PC-9 (cell line): Measurements from ENCODE around the gene PDE7B. TPM values are rescaled to one million over a fixed set of nuclear protein-coding genes. Genes with fewer than 3 reads are reported as not detected.

ENCODE experiments used
- BruUV-seq: library from RNA; stranded (reverse); fragments of 400-500 nt; replicated peaks from 2 replicates; lab custom pipeline; 2021; lab: Mats Ljungman, UMichigan
- CTCF ChIA-PET: fragments of 300-600 bp; sonication (Branson Sonifier 250); formaldehyde crosslinking; loops from one replicate; lab custom pipeline; 2022; ENCODE audit warnings: antibody characterized with exemption; lab: Charles Lee
- POLR2A ChIA-PET: fragments of 300-600 bp; sonication (Branson Sonifier 250); formaldehyde crosslinking; loops from one replicate; lab custom pipeline; 2022; ENCODE audit warnings: antibody characterized with exemption; ENCODE audit not compliant: unreplicated experiment; lab: Charles Lee
- DNase-seq, 2 experiments: peaks; one replicate each; pipeline versions ENCODE4 v3.0.0 to v3.0.0-alpha.2; 2015 to 2022; ENCODE audit warnings: mixed read lengths in 1 of 2
- H2AFZ ChIP-seq: fragments of 200-600 bp; sonication (generic); 2 replicates; pipeline ENCODE4 v1.8.1; 2017; ENCODE audit warnings: antibody characterized with exemption
- H3F3A ChIP-seq: fragments of 200-600 bp; sonication (generic); 2 replicates; pipeline ENCODE4 v1.8.1; 2017; ENCODE audit warnings: antibody characterized with exemption, mild to moderate bottlenecking, low read depth; ENCODE audit not compliant: insufficient read depth
- H3K27ac ChIP-seq: fragments of 200-600 bp; sonication (generic); 2 replicates; pipeline ENCODE4 v1.6.1; 2016; ENCODE audit warnings: mixed run types
- H3K27me3 ChIP-seq: fragments of 200-600 bp; sonication (generic); 2 replicates; pipeline ENCODE4 v1.6.1; 2016; ENCODE audit warnings: low read depth, mixed run types; ENCODE audit not compliant: insufficient read depth
- H3K36me3 ChIP-seq: fragments of 200-600 bp; sonication (generic); 2 replicates; pipeline ENCODE4 v1.6.1; 2016; ENCODE audit warnings: low read depth, mixed run types
- H3K4me1 ChIP-seq: fragments of 200-600 bp; sonication (generic); replicated peaks from 2 replicates; pipeline ENCODE4 v1.6.1; 2016; ENCODE audit warnings: mixed run types; ENCODE audit not compliant: insufficient read depth
- H3K4me2 ChIP-seq: fragments of 200-600 bp; sonication (generic); 2 replicates; pipeline ENCODE4 v1.6.1; 2017; ENCODE audit warnings: mixed run types
- H3K4me3 ChIP-seq: fragments of 200-600 bp; sonication (generic); 2 replicates; pipeline ENCODE4 v1.6.1; 2016; ENCODE audit warnings: mixed run types
- H3K79me2 ChIP-seq: fragments of 200-600 bp; sonication (generic); 2 replicates; pipeline ENCODE4 v1.6.1; 2017; ENCODE audit warnings: low read depth, mixed run types
- H3K9me2 ChIP-seq: fragments of 200-600 bp; sonication (generic); 2 replicates; pipeline ENCODE4 v1.8.1; 2017; ENCODE audit warnings: mild to moderate bottlenecking; ENCODE audit not compliant: insufficient read depth
- H3K9me3 ChIP-seq: fragments of 200-600 bp; sonication (generic); 2 replicates; pipeline ENCODE4 v1.8.1; 2016; ENCODE audit warnings: low read depth; ENCODE audit not compliant: insufficient read depth
- H4K20me1 ChIP-seq: fragments of 200-600 bp; sonication (generic); 2 replicates; pipeline ENCODE4 v1.8.1; 2017; ENCODE audit not compliant: insufficient read depth
- EZH2 ChIP-seq: fragments of 200-600 bp; sonication (generic); IDR thresholded peaks from 2 replicates; pipeline ENCODE4 v1.8.0; 2017; ENCODE audit warnings: antibody characterized with exemption, low read depth
- intact Hi-C: fragments of 100-400 bp; cut with micrococcal nuclease; formaldehyde crosslinking; loops from one replicate; pipeline ENCODE4 v1.10.0; 2022; ENCODE audit not compliant: unreplicated experiment
- total RNA-seq: library from RNA; stranded (reverse); gene quantifications from 2 replicates; pipeline ENCODE4 v1.2.3, GENCODE V29; 2021
- TF ChIP-seq, protein P1 (sequence below): fragments of 200-600 bp; sonication (generic); conservative IDR thresholded peaks from 2 replicates; pipeline ENCODE4 v1.6.1; 2017; ENCODE audit warnings: mixed run types, antibody characterized with exemption, mild to moderate bottlenecking, moderate library complexity

The PDE7B gene
- total RNA-seq, 1 experiment from 2014 or later = 0.31 TPM

DNA sequence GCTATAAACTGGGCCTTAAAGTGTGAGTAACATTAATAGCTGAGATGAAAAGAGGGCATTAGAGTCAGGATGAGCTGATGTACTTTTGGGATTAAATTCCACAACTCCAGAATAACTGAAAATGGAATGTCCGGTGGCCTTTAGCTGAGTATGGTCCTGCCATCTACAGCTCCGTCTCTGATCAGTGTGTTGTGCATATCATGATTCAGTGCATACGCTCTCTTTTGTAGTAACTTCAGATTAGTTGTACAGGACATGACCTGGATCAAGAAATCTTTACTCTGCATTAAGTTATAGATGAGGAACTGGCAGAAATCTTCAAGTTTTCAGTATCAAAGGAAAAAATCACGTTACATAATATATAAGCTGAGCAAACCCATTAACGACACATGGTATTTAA, 306.2 kb downstream of the PDE7B start:
- intact Hi-C loops = no loop called here
- H3K4me2 ChIP-seq = no peak overlapping the region

DNA sequence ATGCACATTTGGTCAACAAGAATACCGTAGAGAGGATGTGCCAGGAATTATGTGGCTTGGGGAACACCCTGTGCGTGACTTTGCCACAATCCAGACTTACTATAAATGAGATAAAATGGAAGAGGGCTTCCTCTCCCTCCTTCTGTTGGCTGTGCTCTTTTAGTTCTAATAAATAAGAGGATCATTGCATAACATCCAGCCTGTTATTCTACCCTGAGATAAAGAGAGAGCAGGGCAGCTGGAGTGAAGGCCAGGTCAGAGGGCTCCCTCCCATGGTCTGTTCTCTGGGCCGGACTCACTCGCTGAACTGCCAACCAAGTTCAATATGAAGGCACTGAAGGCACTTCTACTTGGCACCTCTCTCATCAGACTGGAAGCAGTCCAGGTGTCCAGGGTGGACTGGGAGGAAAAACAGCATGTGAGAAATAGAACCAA, 306.9 kb downstream of the PDE7B start:
- Histone ChIP-seq H3F3A (no peaks in the 10 kb centered on the region), H3K27me3 (no peaks in the 10 kb centered on the region), H2AFZ (no peak overlapping the region), H3K4me3 (no peak overlapping the region), H3K27ac (no peak overlapping the region), H4K20me1 (no peaks in the 10 kb centered on the region), H3K36me3 (no peaks in the 10 kb centered on the region), H3K4me2 (no peak overlapping the region), H3K79me2 (no peaks in the 10 kb centered on the region), H3K9me3 (no peaks in the 10 kb centered on the region), H3K9me2 (no peaks in the 10 kb centered on the region), H3K4me1 (no peaks in the 10 kb centered on the region)
- CTCF ChIA-PET = no interaction called here
- no TSS peak for BruUV-seq
- POLR2A ChIA-PET = no interaction called here
- intact Hi-C loops = no loop called here
- no peak for TF ChIP-seq EZH2
- TF ChIP-seq, protein P1, sequence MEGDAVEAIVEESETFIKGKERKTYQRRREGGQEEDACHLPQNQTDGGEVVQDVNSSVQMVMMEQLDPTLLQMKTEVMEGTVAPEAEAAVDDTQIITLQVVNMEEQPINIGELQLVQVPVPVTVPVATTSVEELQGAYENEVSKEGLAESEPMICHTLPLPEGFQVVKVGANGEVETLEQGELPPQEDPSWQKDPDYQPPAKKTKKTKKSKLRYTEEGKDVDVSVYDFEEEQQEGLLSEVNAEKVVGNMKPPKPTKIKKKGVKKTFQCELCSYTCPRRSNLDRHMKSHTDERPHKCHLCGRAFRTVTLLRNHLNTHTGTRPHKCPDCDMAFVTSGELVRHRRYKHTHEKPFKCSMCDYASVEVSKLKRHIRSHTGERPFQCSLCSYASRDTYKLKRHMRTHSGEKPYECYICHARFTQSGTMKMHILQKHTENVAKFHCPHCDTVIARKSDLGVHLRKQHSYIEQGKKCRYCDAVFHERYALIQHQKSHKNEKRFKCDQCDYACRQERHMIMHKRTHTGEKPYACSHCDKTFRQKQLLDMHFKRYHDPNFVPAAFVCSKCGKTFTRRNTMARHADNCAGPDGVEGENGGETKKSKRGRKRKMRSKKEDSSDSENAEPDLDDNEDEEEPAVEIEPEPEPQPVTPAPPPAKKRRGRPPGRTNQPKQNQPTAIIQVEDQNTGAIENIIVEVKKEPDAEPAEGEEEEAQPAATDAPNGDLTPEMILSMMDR = no peak
- no peak for DNase-seq

More for the DNA sequence above, 306.2 kb downstream of the PDE7B start:
- ChIA-PET CTCF (no interaction called here), POLR2A (no interaction called here)
- BruUV-seq = no TSS peak
- no peaks in the 10 kb centered on the region for H3K4me1 ChIP-seq
- TF ChIP-seq, protein P1 = no peak
- no peak for TF ChIP-seq EZH2
- H4K20me1 ChIP-seq = no peaks in the 10 kb centered on the region
- no peaks in the 10 kb centered on the region for H3K9me2 ChIP-seq
- no peaks in the 10 kb centered on the region for H3K27me3 ChIP-seq
- no peak for DNase-seq
- H2AFZ ChIP-seq = no peak overlapping the region
- no peaks in the 10 kb centered on the region for H3F3A ChIP-seq
- H3K36me3 ChIP-seq = no peaks in the 10 kb centered on the region
- H3K79me2 ChIP-seq = no peaks in the 10 kb centered on the region
- H3K27ac ChIP-seq = no peak overlapping the region
- H3K4me3 ChIP-seq = no peak overlapping the region
- H3K9me3 ChIP-seq = no peaks in the 10 kb centered on the region

DNA sequence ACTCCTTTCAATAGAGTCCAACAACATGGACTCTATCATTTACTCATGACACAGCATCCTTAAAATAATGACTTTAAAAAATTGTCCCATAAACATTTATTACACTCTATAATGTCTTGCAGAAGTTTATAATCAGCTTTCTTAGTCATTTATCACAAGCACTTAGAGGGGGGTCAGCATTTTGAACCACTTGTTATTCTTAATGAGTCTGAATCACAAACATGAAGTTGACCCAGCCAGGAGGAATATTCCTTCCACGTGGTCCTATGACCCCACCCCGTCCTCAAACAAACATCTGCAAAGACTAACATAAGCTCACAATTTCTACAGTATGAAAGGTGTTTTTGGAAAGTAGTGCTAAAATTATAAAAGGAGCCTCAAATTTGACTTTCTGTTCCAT, 307.5 kb downstream of the PDE7B start:
- Histone ChIP-seq H3K9me3 (no peaks in the 10 kb centered on the region), H3K36me3 (no peaks in the 10 kb centered on the region), H3K4me1 (no peaks in the 10 kb centered on the region), H3K9me2 (no peaks in the 10 kb centered on the region), H3K4me3 (no peak overlapping the region), H3F3A (no peaks in the 10 kb centered on the region), H3K4me2 (no peak overlapping the region), H3K79me2 (no peaks in the 10 kb centered on the region), H3K27ac (no peak overlapping the region), H3K27me3 (no peaks in the 10 kb centered on the region), H4K20me1 (no peaks in the 10 kb centered on the region), H2AFZ (no peak overlapping the region)
- TF ChIP-seq, protein P1 = no peak
- TF ChIP-seq EZH2 = no peak
- ChIA-PET POLR2A (no interaction called here), CTCF (no interaction called here)
- no peak for DNase-seq
- no TSS peak for BruUV-seq
- intact Hi-C loops = no loop called here
